Glutamatergic neuron (in vitro differentiated cells): ENCODE data around the gene COPB2. TPM values are rescaled to one million over a fixed set of nuclear protein-coding genes. Genes with fewer than 3 reads are reported as not detected.

ENCODE experiments used
- DNase-seq: peaks from one replicate; pipeline ENCODE4 v3.0.0; 2022
- H3K27ac Mint-ChIP-seq: one replicate; pipeline ENCODE4 v1.8.0; 2020; ENCODE audit warnings: mild to moderate bottlenecking, mixed read lengths, inconsistent platforms; ENCODE audit not compliant: unreplicated experiment
- H3K27me3 Mint-ChIP-seq: one replicate; pipeline ENCODE4 v1.8.0; 2020; ENCODE audit warnings: mild to moderate bottlenecking, moderate library complexity, mixed read lengths, inconsistent platforms; ENCODE audit not compliant: unreplicated experiment
- H3K36me3 Mint-ChIP-seq: one replicate; pipeline ENCODE4 v1.8.0; 2020; ENCODE audit warnings: mild to moderate bottlenecking, mixed read lengths, inconsistent platforms; ENCODE audit not compliant: unreplicated experiment
- H3K4me1 Mint-ChIP-seq: one replicate; pipeline ENCODE4 v1.8.0; 2020; ENCODE audit warnings: mild to moderate bottlenecking, low read depth, mixed read lengths, inconsistent platforms; ENCODE audit not compliant: unreplicated experiment
- H3K4me3 Mint-ChIP-seq: one replicate; pipeline ENCODE4 v1.8.0; 2020; ENCODE audit warnings: mild to moderate bottlenecking, mixed read lengths, inconsistent platforms; ENCODE audit not compliant: unreplicated experiment
- H3K9me3 Mint-ChIP-seq: one replicate; pipeline ENCODE4 v1.8.0; 2020; ENCODE audit warnings: mild to moderate bottlenecking, moderate library complexity, mixed read lengths, inconsistent platforms; ENCODE audit not compliant: unreplicated experiment
- long read RNA-seq: library from polyadenylated mRNA; unstranded; transcript quantifications from one replicate; pipeline ENCODE4 v2.0.0, GENCODE V29; 2020; ENCODE audit not compliant: unreplicated experiment
- total RNA-seq: library from RNA; stranded (reverse); fragmentation: NEBNext Ultra II Directional; extraction: Animal tissue kit (Norgen Biotek cat#: 25700); gene quantifications from one replicate; pipeline ENCODE4 v1.2.1, GENCODE V29; 2021; ENCODE audit not compliant: unreplicated experiment
- TF ChIP-seq, protein P1 (sequence below): fragments of 200-600 bp; sonication (generic); IDR thresholded peaks from one replicate; pipeline ENCODE4 v1.5.0; 2021; ENCODE audit not compliant: partially characterized antibody, unreplicated experiment

The COPB2 gene
- total RNA-seq: 127 TPM
- long read RNA-seq, transcript COPB2-201 (22 exons, 3,360 nt): major isoform, 62 of 87 reads
- long read RNA-seq, partial matches to known transcripts: 17 of 87 reads
- long read RNA-seq, other reads (novel, unspliced or antisense): 8 of 87 reads

DNA sequence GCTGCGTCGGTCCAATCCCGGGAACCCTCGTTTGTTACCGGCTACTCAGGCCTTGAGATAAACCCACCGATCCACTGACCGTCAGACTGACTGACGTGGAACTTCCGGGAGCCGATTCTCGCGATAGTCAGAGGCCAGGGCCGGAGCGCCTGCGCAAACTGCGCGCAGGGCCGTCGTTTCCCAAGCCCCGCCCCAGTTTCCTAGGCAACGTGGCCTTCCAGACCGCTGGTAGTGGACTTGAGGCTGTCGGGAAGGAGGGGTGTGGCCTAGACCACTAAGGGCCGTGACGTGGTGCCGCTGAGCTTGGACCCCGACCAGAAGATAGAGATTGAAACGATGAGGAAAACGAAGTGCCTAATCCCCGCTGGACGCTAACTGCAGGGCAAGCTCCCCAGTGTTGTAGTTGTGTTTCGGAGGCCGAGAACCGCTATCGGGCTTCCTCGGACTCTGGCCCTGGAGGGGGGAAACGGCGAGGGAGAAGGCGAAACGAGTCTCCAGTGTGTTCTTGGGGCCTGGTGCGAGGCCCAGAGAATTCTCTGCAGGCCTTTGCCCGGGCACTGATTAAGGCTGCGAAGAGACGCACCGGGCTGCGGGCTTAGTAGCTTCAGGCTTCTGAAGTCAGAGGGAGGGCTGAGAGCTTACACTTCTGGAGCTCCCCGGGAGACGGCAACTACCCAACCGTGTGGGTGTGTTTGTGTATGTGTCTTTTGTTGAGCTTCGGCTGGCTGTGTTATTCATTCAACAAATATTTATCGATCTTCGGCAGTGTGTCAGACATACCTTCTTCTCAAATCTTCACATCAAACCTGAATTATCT is at the start of gene COPB2:
Gene COPB2 (minus strand): TSS at position 96 of the 817 bp plus-strand sequence. CDS start 97 bp downstream, outside the sequence.
- Mint-ChIP-seq H3K27me3 (peaks cover 8% of the 10 kb centered on the region), H3K27ac (peak within 1 kb of the TSS; percentile 94), H3K36me3 (no peaks in the 10 kb centered on the region), H3K4me1 (peaks cover 3% of the 10 kb centered on the region), H3K9me3 (no peaks in the 10 kb centered on the region), H3K4me3 (peak within 1 kb of the TSS; percentile 90)
- peak; percentile 99 for DNase-seq
- TF ChIP-seq, protein P1, sequence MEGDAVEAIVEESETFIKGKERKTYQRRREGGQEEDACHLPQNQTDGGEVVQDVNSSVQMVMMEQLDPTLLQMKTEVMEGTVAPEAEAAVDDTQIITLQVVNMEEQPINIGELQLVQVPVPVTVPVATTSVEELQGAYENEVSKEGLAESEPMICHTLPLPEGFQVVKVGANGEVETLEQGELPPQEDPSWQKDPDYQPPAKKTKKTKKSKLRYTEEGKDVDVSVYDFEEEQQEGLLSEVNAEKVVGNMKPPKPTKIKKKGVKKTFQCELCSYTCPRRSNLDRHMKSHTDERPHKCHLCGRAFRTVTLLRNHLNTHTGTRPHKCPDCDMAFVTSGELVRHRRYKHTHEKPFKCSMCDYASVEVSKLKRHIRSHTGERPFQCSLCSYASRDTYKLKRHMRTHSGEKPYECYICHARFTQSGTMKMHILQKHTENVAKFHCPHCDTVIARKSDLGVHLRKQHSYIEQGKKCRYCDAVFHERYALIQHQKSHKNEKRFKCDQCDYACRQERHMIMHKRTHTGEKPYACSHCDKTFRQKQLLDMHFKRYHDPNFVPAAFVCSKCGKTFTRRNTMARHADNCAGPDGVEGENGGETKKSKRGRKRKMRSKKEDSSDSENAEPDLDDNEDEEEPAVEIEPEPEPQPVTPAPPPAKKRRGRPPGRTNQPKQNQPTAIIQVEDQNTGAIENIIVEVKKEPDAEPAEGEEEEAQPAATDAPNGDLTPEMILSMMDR: no peak

DNA sequence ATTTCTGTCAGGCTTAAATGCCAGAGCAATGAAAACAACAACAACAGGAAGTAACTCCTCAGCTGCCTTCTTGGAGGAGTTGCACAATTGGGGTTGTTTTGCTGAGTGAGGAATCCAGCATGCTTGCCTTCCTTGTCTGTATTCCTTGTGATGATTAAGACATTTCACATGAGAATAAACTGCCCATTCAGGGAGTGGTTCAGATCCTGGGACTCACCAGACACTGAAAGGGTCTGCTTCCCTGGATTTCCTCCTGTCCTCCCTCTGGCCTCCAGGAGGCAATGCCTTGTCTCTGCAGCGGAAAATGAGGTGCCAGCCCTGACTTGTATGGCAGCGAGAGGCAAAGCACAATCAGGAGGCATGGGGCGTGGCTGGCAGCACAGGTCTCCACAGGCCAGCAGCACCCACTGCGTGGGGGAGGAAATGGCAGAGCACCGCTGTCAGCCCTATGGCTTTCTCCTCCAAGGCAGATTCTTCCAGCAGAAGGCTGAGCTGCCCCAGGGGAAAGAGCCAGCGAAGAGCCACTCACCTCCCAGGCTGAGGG is 45.4 kb upstream of the COPB2 start:
- no peaks in the 10 kb centered on the region for H3K9me3 Mint-ChIP-seq
- H3K36me3 Mint-ChIP-seq: no peaks in the 10 kb centered on the region
- H3K27me3 Mint-ChIP-seq: no peaks in the 10 kb centered on the region
- H3K27ac Mint-ChIP-seq: peak overlapping the region; percentile 8
- H3K4me3 Mint-ChIP-seq: no peak overlapping the region
- DNase-seq: peak; percentile 65
- peaks cover 18% of the 10 kb centered on the region for H3K4me1 Mint-ChIP-seq
- TF ChIP-seq, protein P1: no peak

DNA sequence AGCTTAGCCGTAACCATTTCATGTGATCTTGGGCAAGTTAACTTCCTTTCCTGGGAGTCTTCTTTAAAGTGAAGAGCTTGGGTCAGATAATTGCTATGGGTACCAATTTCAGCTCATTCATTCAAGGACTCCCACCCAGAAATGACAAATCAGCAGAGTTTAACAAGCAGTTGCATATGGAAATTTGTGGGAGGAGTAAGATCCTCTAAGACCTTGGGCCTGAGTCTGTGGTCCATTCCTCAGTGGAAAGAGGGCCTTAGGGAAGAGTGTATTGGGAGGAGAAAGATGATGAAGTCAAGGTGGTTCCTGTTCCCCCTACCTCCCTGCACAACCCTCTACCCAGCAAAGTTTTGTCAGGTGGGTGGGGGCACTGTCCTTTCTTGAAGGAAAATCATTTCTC is 44.8 kb upstream of the COPB2 start:
- Mint-ChIP-seq H3K4me3 (peak overlapping the region; percentile 34), H3K36me3 (no peaks in the 10 kb centered on the region), H3K27ac (peak overlapping the region; percentile 3), H3K4me1 (peaks cover 15% of the 10 kb centered on the region), H3K9me3 (no peaks in the 10 kb centered on the region), H3K27me3 (no peaks in the 10 kb centered on the region)
- no peak for DNase-seq
- TF ChIP-seq, protein P1: no peak

DNA sequence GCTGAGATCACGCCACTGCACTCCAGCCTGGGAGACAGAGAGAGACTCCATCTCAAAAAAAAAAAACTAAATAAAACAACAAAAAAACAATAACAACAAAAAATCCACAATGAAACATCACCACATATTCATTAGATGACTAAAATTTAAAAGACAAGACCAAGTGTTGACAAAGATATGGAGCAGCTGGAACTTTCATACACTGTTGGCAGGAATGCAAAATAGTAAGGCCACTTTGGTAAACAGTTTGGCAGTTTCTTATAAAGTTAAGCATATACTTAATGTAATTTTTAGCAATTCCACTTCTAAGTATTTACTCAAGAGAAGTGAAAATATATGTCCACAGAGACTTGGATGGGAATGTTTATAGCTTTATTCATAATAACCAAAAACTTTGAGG is 43.6 kb upstream of the COPB2 start:
- H3K4me3 Mint-ChIP-seq: no peak overlapping the region
- no peaks in the 10 kb centered on the region for H3K27me3 Mint-ChIP-seq
- no peaks in the 10 kb centered on the region for H3K36me3 Mint-ChIP-seq
- H3K9me3 Mint-ChIP-seq: no peaks in the 10 kb centered on the region
- TF ChIP-seq, protein P1: no peak
- H3K27ac Mint-ChIP-seq: no peak overlapping the region
- H3K4me1 Mint-ChIP-seq: peaks cover 6% of the 10 kb centered on the region
- DNase-seq: no peak

DNA sequence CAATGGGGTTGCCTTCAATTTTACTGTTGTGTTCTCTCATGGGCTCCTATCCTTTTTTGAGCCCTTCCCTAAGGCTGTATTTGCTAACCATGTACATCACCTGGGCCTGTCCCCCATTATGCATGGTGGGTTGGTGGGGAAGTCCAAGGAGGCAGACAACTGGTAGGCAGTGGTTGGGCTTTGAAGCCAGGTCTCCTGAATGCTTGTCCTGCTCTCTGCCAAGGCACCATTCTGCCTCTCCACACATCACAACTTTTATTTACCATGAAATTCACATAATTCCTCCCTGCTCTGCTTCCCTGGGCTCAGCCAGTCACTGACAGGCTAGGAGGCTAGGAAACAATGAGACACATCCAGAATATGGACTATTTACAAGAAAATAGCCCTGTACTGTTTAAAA is 41.0 kb upstream of the COPB2 start:
- Mint-ChIP-seq H3K4me1 (peaks cover 7% of the 10 kb centered on the region), H3K4me3 (no peak overlapping the region), H3K36me3 (no peaks in the 10 kb centered on the region), H3K9me3 (no peaks in the 10 kb centered on the region), H3K27ac (no peak overlapping the region), H3K27me3 (no peaks in the 10 kb centered on the region)
- TF ChIP-seq, protein P1: no peak
- DNase-seq: no peak
